Esophagus (tissue), 2 donors: Measurements from ENCODE around the gene ERGIC1. TPM values are rescaled to one million over a fixed set of nuclear protein-coding genes. Genes with fewer than 3 reads are reported as not detected.
"Not testable (repeated sequence)": the region's sequence is repeated elsewhere in the genome, so short reads cannot be mapped to it uniquely, and the experiment has no call there.

Experiments
- H3K27ac ChIP-seq, 2 donors: one replicate each; pipeline ENCODE4 v1.5.1; 2013; ENCODE audit warnings: low read depth in 2 of 2, mild to moderate bottlenecking in 2 of 2, inconsistent platforms in 1 of 2, low read length in 1 of 2, moderate library complexity in 1 of 2
- H3K27me3 ChIP-seq, 2 donors: one replicate each; pipeline ENCODE4 v1.6.1; 2013; ENCODE audit warnings: low read length in 2 of 2, control low read depth in 1 of 2, mild to moderate bottlenecking in 1 of 2; ENCODE audit not compliant: insufficient read depth in 2 of 2, control insufficient read depth in 1 of 2
- H3K36me3 ChIP-seq, 2 donors: one replicate each; pipeline ENCODE4 v1.6.1; 2013; ENCODE audit warnings: low read length in 1 of 2; ENCODE audit not compliant: control insufficient read depth in 2 of 2, insufficient read depth in 2 of 2
- H3K4me1 ChIP-seq, 2 donors: one replicate each; pipeline ENCODE4 v1.6.1; 2013; ENCODE audit warnings: low read length in 1 of 2; ENCODE audit not compliant: control insufficient read depth in 2 of 2, insufficient read depth in 2 of 2
- H3K4me3 ChIP-seq, 2 donors: one replicate each; pipeline ENCODE4 v1.5.1; 2013; ENCODE audit warnings: low read length in 2 of 2, mild to moderate bottlenecking in 2 of 2, low read depth in 1 of 2, moderate library complexity in 1 of 2
- H3K9me3 ChIP-seq, 2 donors: one replicate each; pipeline ENCODE4 v1.6.1; 2013; ENCODE audit warnings: mild to moderate bottlenecking in 2 of 2, low read depth in 1 of 2, low read length in 1 of 2, moderate library complexity in 1 of 2; ENCODE audit not compliant: control insufficient read depth in 2 of 2, insufficient read depth in 1 of 2
- WGBS, 2 donors: extraction: QIAGEN DNeasy Blood & Tissue Kit; methylation state at CpG; one replicate each; pipeline ENCODE4 v1.1.7; 2013; 5-methylcytosine and 5-hydroxymethylcytosine counted together
- polyA plus RNA-seq, 2 donors: library from polyadenylated mRNA; stranded (reverse); fragments of 200-250 nt; gene quantifications; one replicate each; pipeline ENCODE4 v1.2.3, GENCODE V29; 2013
- donor health status: healthy with polysubstance abuse.
- donor health status: Bipolar disorder and iron deficiency.

Gene ERGIC1, protein sequence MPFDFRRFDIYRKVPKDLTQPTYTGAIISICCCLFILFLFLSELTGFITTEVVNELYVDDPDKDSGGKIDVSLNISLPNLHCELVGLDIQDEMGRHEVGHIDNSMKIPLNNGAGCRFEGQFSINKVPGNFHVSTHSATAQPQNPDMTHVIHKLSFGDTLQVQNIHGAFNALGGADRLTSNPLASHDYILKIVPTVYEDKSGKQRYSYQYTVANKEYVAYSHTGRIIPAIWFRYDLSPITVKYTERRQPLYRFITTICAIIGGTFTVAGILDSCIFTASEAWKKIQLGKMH
- polyA plus RNA-seq = 10 to 100 TPM; 45.2 to 47.1 TPM

DNA sequence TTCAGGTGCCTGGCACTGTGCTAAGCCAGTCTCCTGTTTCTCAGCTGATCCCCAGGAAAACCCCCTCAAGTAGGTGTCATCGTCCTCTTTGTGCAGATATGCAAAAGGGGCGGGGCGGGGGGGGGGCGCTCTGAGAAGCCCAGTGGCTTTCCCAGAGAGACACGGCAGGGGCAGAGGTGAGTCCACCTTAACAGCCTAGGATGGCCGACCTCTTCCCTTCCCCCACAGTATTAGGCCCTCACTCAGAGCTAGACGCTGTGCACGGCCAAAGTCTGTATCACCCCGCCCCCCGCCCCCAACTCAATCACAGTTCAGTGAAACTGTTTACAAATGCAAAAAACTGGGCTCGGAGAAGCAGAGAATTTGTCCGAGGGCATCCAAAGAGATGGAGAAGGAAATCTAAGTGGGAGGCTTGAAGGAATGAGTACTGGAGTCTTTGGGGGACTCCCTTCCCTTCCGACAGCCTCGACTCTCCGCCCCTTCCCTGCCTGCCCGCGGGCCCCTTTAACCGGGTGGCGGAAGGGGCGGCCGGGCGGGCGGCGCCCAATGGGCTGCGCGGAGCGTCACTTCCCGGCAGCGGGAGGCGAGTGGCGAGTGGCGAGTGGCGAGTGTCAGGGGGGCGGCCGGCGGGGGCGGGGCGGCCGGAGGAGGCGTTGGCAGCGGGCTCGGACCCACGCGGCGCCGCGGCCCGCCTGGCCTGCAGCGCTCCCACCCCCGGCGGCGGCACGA, at the start of gene ERGIC1:
Gene ERGIC1, plus strand, starts transcription at position 566 of the 729 bp plus-strand sequence. Its CDS starts 163 bp downstream, at position 729.
- Histone ChIP-seq H3K4me3 (peak within 1 kb of the TSS; percentile 58 to 82), H3K27ac (peak within 1 kb of the TSS; percentile 80 to 81), H3K27me3 (no peaks in the 10 kb centered on the region), H3K9me3 (no peaks in the 10 kb centered on the region), H3K4me1 (peaks cover 0 to 9% of the 10 kb centered on the region in 2 donors), H3K36me3 (peaks cover 0 to 5% of the 10 kb centered on the region in 2 donors)
- WGBS, 2 donors = 1 to 2% methylated on average over 44 to 53 of the region's 53 CpGs

DNA sequence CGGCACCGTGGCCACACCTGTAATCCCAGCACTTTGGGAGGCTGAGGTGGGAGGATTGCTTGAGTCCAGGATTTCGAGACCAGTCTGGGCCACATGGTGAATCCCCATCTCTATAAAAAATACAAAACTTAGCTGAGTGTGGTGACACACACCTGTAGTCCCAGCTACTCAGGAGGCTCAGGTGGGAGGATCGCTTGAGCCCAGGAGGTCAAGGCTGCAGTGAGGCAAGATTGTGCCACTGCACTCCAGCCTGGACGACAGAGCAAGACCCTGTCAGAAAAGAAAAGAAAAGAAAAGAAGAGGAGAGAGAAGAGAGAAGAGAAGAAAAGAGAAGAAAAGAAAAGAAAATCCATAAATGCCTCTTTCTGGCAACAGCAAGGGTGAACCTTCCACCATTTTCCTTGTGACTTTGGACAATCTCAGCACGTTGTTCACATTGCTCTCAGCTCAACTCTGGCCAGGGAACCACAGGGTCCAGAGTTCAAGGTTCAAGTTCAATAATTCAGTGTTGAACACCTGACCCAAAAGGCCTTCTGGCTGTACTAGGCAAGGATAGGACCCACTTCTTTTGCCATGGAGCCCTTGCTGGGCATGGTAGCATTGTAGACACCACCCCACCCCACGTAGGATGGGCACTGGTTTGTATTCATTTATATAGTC, 48.5 kb upstream of the ERGIC1 start:
- Histone ChIP-seq H3K9me3 (no peaks in the 10 kb centered on the region), H3K27me3 (no peaks in the 10 kb centered on the region), H3K27ac (no peak overlapping the region), H3K36me3 (no peaks in the 10 kb centered on the region), H3K4me1 (peaks cover 0 to 7% of the 10 kb centered on the region in 2 donors), H3K4me3 (no peak overlapping the region)
- WGBS, 2 donors = 87% methylated on average over 7 of the region's 7 CpGs

DNA sequence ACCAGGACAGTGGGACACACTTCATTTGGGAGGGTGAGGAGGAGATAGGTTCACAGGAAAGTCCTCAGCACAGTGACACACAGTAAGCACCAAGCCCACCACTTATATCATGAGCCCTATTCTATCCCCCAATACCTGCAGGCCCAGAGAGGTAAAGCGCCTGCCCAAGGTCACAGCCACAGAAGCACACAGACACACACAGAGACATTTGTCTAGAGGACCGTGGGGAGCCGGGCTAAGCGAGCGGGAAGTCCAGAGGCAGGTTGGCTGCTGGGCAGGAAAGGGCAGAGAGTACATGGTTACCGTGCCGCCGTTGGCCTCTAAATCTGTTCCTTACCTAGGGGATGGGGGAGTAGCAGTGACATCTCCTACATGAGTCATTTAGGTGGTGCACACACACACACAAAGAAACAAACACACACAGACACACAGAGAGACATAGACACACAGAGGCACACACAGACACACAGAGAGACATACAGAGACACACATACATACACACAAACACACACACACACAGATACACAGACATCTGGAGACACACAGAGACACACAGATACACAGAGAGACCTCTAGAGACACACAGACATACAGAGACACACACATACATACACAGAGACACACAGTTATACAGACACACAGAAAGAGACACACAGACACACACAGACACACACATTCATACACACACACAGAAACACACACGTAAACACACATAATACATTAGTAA, 47.2 kb upstream of the ERGIC1 start:
- Histone ChIP-seq H3K27ac (no peak overlapping the region), H3K27me3 (no peaks in the 10 kb centered on the region), H3K4me3 (no peak overlapping the region), H3K36me3 (no peaks in the 10 kb centered on the region), H3K4me1 (peaks cover 0 to 7% of the 10 kb centered on the region in 2 donors), H3K9me3 (no peaks in the 10 kb centered on the region)
- WGBS, 2 donors = 84 to 89% methylated on average over 9 of the region's 9 CpGs

DNA sequence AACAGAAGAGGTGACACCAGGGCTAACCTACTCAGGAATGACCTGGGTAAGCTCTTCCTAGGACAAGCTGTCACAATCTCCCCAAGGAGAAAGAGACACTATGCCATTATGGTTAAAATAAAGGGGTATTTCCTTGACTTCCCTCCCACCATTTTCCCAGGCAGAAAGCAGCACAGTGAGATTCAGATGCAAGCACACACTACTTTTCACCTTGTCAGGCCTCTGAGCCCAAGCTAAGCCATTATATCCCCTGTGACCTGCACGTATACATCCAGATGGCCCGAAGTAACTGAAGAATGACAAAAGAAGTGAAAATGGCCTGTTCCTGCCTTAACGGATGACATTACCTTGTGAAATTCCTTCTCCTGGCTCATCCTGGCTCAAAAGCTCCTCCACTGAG, 46.5 kb upstream of the ERGIC1 start:
- H3K36me3 ChIP-seq, H3K27ac ChIP-seq, H3K4me1 ChIP-seq, H3K9me3 ChIP-seq, H3K27me3 ChIP-seq, H3K4me3 ChIP-seq: not testable (repeated sequence)
- WGBS, 2 donors = 91 to 98% methylated on average over 3 of the region's 3 CpGs

DNA sequence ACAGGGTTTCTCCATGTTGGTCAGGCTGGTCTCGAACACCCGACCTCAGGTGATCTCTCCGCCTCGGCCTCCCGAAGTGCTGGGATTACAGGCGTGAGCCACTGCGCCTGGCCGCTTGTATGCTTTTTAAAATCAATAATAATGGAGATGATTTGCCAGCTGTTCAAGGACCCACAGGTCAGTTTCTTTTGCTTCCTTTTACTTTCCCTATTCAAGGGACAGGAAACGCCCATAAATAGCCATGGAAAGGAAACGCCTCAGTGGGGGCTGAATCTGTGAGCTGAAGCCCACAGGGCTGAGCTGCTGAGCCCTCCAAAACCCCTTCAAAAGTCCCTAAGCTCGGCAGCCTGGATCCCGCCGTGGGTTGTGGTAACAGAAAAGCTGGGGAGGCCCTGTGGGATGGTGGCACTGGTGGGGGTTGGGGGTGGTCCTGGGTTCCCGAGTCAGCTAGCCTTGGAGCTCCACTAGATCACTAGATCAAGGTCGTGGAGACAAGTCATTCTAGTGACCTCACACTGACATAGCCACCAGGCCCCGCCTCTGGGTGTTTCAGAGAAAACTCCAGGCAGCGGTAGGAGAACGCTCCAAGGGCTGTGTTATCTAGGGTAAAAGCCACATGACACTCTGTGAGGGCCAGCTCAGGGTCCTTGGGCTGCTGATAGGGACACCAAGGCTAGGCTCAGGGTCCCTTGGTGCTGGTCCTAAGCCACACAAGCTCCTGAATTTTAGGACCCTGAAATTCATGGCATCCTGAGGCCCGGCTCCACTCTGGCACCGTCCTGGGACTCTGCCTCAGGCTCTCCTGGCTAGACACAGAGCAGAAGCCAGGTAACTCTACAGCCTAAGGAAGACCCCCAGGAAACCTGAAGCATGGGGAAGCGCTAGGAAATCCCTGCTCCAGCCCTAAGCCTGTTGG, 45.0 kb upstream of the ERGIC1 start:
- H3K4me3 ChIP-seq = no peak overlapping the region
- H3K9me3 ChIP-seq = no peaks in the 10 kb centered on the region
- H3K27ac ChIP-seq = peak overlapping the region; percentile 61 to 71
- H3K36me3 ChIP-seq = no peaks in the 10 kb centered on the region
- WGBS, 2 donors = 62 to 71% methylated on average over 21 of the region's 21 CpGs
- no peaks in the 10 kb centered on the region for H3K27me3 ChIP-seq
- peaks cover 0 to 7% of the 10 kb centered on the region in 2 donors for H3K4me1 ChIP-seq

DNA sequence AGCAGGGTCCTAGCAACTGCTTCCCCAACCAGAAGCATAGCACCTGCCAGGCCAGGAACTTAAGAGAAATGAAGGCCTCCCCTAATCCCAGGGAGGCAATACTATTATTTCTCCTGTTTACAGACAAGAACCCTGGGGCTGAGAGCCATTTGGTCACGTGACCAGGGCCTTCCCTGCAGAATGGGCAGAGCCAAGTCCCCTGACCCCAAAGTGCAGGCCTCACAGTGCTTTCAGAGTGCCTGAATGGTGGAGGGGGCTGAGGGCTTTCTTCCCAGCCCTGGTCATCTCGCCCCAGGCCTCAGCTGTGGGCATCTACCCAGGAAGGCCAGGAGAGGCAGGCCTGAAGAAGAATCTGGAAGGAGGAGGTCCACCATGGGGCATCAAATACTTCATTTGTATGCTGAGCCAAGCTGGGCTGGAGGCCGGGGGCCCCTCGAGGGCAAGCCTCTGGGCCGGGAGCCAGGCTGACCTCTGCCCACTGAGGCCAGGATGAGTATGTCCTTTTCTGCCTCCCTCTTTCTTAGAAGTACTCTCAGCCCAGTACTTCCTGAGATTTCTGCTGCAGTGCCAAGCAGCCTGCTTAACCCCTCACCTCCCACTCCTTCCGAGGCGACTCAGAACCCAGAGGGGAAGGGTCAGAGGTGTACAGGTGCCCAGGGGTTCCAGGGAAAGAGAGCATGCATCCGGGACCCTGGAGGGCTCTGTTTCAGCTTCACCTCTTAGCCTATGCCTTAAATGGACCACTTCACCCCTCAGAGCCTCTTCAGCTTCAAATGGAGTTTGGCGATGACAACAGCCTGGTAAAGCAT, 44.2 kb upstream of the ERGIC1 start:
- Histone ChIP-seq H3K9me3 (no peaks in the 10 kb centered on the region), H3K27me3 (no peaks in the 10 kb centered on the region), H3K36me3 (no peaks in the 10 kb centered on the region), H3K27ac (peak overlapping the region; percentile 59 to 71), H3K4me1 (peaks cover 0 to 7% of the 10 kb centered on the region in 2 donors), H3K4me3 (no peak overlapping the region)
- 73% methylated on average over 9 of the region's 9 CpGs for WGBS, 2 donors

DNA sequence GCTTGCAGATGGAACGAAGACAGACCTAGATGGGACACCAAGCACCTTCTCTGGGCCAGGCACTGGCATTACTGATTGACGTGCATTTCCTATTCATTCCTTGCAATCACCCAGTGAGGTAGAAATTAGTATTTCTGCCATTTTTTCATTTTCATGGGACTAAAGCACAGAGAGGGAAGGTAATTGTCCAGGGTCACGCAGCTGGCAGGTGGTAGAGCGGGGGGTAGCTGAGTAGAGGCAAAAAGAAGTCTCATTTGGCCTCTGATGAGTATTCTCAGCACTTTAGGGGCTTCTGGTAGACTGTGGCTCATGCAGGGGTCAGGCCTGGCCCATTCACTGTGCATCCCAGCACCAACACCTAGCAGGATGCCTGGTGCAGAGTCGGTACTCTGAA, 43.6 kb upstream of the ERGIC1 start:
- WGBS, 2 donors = 76 to 78% methylated on average over 5 of the region's 5 CpGs
- H3K27ac ChIP-seq = no peak overlapping the region

DNA sequence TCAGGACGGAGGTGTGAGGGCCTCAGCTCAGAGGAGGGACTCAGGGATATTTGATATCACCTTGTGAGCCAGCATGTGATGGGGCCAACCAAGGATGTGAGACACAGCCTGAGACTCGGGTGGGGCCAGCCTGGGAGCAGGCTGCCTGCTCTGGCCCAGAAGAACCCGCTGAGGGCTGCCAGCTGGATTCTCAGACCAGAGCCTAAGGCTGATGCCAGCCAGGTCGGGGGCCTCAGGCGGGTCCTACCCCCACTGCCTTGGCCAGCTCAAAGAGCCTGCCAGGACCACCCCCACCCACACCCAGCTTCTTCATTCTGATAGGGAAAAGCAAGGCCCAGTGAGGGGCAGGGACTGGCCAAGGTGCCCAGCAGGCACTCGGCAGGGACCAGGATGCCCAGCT, 42.8 kb upstream of the ERGIC1 start:
- WGBS, 2 donors = 65 to 73% methylated on average over 6 of the region's 6 CpGs
- Histone ChIP-seq H3K27me3 (no peaks in the 10 kb centered on the region), H3K4me1 (peaks cover 0 to 7% of the 10 kb centered on the region in 2 donors), H3K36me3 (no peaks in the 10 kb centered on the region), H3K9me3 (no peaks in the 10 kb centered on the region), H3K27ac (no peak overlapping the region), H3K4me3 (no peak overlapping the region)

More for the DNA sequence above, 43.6 kb upstream of the ERGIC1 start:
- H3K4me3 ChIP-seq = no peak overlapping the region
- H3K27me3 ChIP-seq = no peaks in the 10 kb centered on the region
- peaks cover 0 to 7% of the 10 kb centered on the region in 2 donors for H3K4me1 ChIP-seq
- H3K9me3 ChIP-seq = no peaks in the 10 kb centered on the region
- no peaks in the 10 kb centered on the region for H3K36me3 ChIP-seq
